Stomach (tissue), 9 donors: Measurements from ENCODE around the gene ASH1L. TPM values are rescaled to one million over a fixed set of nuclear protein-coding genes. Genes with fewer than 3 reads are reported as not detected.

ENCODE experiments used
- DNase-seq, 2 donors: peaks; one replicate each; pipeline versions ENCODE4 v3.0.0 to v3.0.0-alpha.2; 2013 to 2019
- H3K27ac ChIP-seq, 5 donors: fragments of 200-600 bp in 4 of 5; sonication (generic) in 4 of 5; one replicate each; pipeline ENCODE4 v1.5.1; 2013 to 2019; ENCODE audit warnings: mild to moderate bottlenecking in 1 of 5, moderate library complexity in 1 of 5
- H3K27me3 ChIP-seq, 3 donors: fragments of 200-600 bp; sonication (generic); one replicate each; pipeline ENCODE4 v1.5.1; 2017 to 2019; ENCODE audit warnings: mixed run types in 1 of 3
- H3K36me3 ChIP-seq, 4 donors: fragments of 200-600 bp; sonication (generic); 1 replicate in 3 of 4; 2 replicates in 1 of 4; pipeline ENCODE4 v1.5.1; 2016 to 2019
- H3K4me1 ChIP-seq, 4 donors: fragments of 200-600 bp; sonication (generic); one replicate each; pipeline ENCODE4 v1.5.1; 2016 to 2019
- H3K4me3 ChIP-seq, 4 donors: fragments of 200-600 bp; sonication (generic) in 3 of 4; one replicate each; pipeline ENCODE4 v1.5.1; 2016 to 2019; ENCODE audit warnings: mild to moderate bottlenecking in 1 of 4
- H3K9me3 ChIP-seq, 4 donors: fragments of 200-600 bp; sonication (generic); one replicate each; pipeline ENCODE4 v1.5.1; 2016 to 2019
- EP300 ChIP-seq: sonication (generic); formaldehyde crosslinking; IDR thresholded peaks from one replicate; pipeline ENCODE4 v1.6.1; 2017; ENCODE audit warnings: antibody characterized with exemption
- POLR2A ChIP-seq, 4 donors: fragments of 450-650 bp; IDR thresholded peaks; one replicate each; pipeline ENCODE4 v1.6.1; 2016; ENCODE audit warnings: antibody characterized with exemption in 4 of 4, control low read depth in 2 of 4, mild to moderate bottlenecking in 1 of 4, moderate library complexity in 1 of 4
- POLR2AphosphoS5 ChIP-seq, 3 donors: sonication (generic); formaldehyde crosslinking; IDR thresholded peaks; one replicate each; pipeline ENCODE4 v1.6.1; 2016; ENCODE audit warnings: antibody characterized with exemption in 3 of 3
- WGBS, 5 donors: extraction: QIAGEN DNeasy Blood & Tissue Kit in 3 of 5; methylation state at CpG; one replicate each; pipeline versions ENCODE4 v1.1.5 to v1.1.7; 2013 to 2018; 5-methylcytosine and 5-hydroxymethylcytosine counted together
- intact Hi-C: fragments of 100-400 bp; cut with DNase I; formaldehyde crosslinking; loops from one replicate; pipeline ENCODE4 v1.15.1; 2023; ENCODE audit warnings: low total_unique reads
- polyA plus RNA-seq, 3 donors: library from polyadenylated mRNA; stranded (reverse); fragments of 200-250 nt; gene quantifications; one replicate each; pipeline ENCODE4 v1.2.3, GENCODE V29; 2013
- total RNA-seq, 5 donors: library from RNA; depleted of rRNA; stranded (reverse); fragments of >200 nt; gene quantifications; one replicate each; pipeline versions ENCODE4 v1.1.0 to v1.2.3, GENCODE V29; 2014 to 2016
- TF ChIP-seq, protein P1 (sequence below), 7 experiments: fragments of 450-650 bp in 4 of 7; fragments of 200-600 bp in 3 of 7; sonication (generic) in 3 of 7; IDR thresholded peaks; one replicate each; pipeline ENCODE4 v1.5.1; 2016 to 2019; ENCODE audit warnings: antibody characterized with exemption in 7 of 7, control low read depth in 2 of 7, mild to moderate bottlenecking in 1 of 7
- donor health status: healthy with polysubstance abuse.
- donor health status: Bipolar disorder and iron deficiency.
- donor health status: healthy.

Gene ASH1L
- total and polyA plus RNA-seq, 8 donors = 3.0 to 69.4 (median 34.3) TPM

DNA sequence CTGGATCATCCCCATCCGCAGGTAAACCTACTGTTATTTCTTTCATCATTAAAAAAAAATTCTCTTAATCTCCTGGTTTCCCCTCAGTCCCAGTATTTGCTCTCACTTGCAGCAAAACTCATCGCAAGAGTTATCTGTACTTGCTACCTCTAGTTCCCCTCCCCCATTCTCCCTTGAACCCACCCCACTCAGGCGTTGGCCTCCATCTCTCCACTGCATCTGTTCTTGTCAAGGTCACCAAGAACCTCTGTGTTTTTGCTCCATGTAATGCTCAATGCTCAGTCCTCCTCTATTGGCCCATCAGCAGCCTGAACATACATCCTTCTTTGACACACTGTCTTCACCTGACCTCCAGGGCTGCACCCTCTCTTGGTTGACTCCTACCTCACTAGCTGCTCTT, 265.9 kb downstream of the ASH1L start:
- H3K9me3 ChIP-seq = no peaks in the 10 kb centered on the region
- peaks cover 13 to 51% (median 27%) of the 10 kb centered on the region in 3 donors for H3K27me3 ChIP-seq
- DNase-seq = no peak
- H3K36me3 ChIP-seq = no peaks in the 10 kb centered on the region
- peaks cover 7 to 12% (median 9%) of the 10 kb centered on the region in 4 donors for H3K4me1 ChIP-seq
- WGBS, 5 donors = 69 to 88% (median 86%) methylated on average over 3 of the region's 3 CpGs
- no peak overlapping the region for H3K4me3 ChIP-seq
- TF ChIP-seq POLR2AphosphoS5 (IDR thresholded peaks at IDR 0.05) = no peak
- TF ChIP-seq, protein P1, sequence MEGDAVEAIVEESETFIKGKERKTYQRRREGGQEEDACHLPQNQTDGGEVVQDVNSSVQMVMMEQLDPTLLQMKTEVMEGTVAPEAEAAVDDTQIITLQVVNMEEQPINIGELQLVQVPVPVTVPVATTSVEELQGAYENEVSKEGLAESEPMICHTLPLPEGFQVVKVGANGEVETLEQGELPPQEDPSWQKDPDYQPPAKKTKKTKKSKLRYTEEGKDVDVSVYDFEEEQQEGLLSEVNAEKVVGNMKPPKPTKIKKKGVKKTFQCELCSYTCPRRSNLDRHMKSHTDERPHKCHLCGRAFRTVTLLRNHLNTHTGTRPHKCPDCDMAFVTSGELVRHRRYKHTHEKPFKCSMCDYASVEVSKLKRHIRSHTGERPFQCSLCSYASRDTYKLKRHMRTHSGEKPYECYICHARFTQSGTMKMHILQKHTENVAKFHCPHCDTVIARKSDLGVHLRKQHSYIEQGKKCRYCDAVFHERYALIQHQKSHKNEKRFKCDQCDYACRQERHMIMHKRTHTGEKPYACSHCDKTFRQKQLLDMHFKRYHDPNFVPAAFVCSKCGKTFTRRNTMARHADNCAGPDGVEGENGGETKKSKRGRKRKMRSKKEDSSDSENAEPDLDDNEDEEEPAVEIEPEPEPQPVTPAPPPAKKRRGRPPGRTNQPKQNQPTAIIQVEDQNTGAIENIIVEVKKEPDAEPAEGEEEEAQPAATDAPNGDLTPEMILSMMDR (IDR thresholded peaks at IDR 0.05) = no peak
- no peak for TF ChIP-seq POLR2A (IDR thresholded peaks at IDR 0.05)
- TF ChIP-seq EP300 = no peak
- no peak overlapping the region for H3K27ac ChIP-seq
- intact Hi-C loops = no loop called here

DNA sequence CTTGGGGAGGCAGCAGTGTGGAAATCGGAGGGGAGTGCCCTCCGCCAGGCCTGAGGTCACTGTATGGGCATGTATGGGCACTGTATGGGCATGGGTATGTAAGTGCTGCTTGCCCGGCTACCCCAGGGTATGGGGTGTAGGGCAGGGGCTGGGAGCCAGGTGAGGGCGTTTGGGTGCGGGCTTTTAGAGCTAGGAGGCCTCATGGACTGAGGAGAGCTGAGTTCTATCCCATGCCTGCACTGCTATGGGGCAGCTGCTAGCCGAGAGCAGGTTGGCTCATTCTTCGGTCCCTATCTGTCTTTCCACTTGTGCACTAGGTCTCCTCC, 266.7 kb downstream of the ASH1L start:
- no peaks in the 10 kb centered on the region for H3K9me3 ChIP-seq
- TF ChIP-seq, protein P1 (IDR thresholded peaks at IDR 0.05) = no peak
- TF ChIP-seq POLR2A (IDR thresholded peaks at IDR 0.05) = no peak
- no peak for TF ChIP-seq POLR2AphosphoS5 (IDR thresholded peaks at IDR 0.05)
- TF ChIP-seq EP300 = no peak
- WGBS, 5 donors = 82 to 88% (median 87%) methylated on average over 4 to 7 of the region's 7 CpGs
- no peak overlapping the region for H3K27ac ChIP-seq
- peaks cover 13 to 53% (median 27%) of the 10 kb centered on the region in 3 donors for H3K27me3 ChIP-seq
- DNase-seq = no peak
- intact Hi-C loops = no loop called here
- H3K4me1 ChIP-seq = peaks cover 7 to 12% (median 9%) of the 10 kb centered on the region in 4 donors
- H3K4me3 ChIP-seq = no peak overlapping the region
- no peaks in the 10 kb centered on the region for H3K36me3 ChIP-seq

DNA sequence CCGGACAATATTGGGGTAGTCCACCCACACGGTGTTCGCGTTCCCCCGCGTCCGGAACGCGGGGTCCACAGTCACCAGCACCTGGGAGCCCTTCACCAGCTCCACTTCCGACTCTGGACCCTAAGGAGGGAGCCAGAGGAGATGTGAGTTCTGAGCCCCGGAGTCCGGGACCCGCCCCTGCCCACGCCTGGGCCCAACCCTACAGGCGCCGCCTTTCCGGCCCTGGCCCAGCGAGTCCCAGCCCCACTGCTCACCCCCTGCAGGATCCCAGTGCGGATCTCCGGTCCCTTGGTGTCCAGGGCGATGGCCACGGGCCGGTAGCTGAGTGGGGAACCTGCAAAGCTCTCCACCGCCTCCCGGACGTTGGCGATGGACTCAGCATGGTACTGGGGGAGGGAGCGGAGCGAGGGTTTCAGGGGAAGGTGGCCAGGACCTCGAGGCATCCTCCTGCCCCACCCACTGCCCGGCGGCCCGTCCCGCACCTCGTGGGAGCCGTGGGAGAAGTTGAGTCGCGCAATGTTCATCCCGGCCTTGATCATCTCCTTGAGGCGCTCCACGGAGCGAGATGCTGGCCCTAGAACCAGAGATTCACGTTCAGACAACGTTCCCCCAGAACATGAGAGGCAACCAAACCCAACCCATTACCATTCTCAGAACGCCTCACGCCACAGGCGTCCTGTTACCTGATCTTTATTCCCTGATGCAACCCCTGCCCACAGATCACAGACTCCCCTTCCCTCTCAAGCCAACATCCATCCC, 267.2 kb downstream of the ASH1L start:
- Histone ChIP-seq H3K36me3 (no peaks in the 10 kb centered on the region), H3K27me3 (peaks cover 13 to 53% (median 27%) of the 10 kb centered on the region in 3 donors), H3K9me3 (no peaks in the 10 kb centered on the region), H3K27ac (no peak overlapping the region), H3K4me1 (peaks cover 7 to 12% (median 9%) of the 10 kb centered on the region in 4 donors), H3K4me3 (peak overlapping the region in 3 of 4 donors; percentile 13 to 27 (median 23))
- no peak for DNase-seq
- WGBS, 5 donors = 9 to 20% (median 15%) methylated on average over 22 to 47 of the region's 47 CpGs
- TF ChIP-seq, protein P1 (IDR thresholded peaks at IDR 0.05) = no peak
- TF ChIP-seq POLR2AphosphoS5 (IDR thresholded peaks at IDR 0.05) = no peak
- TF ChIP-seq EP300 = no peak
- TF ChIP-seq POLR2A (IDR thresholded peaks at IDR 0.05) = no peak
- intact Hi-C loops = no loop called here

DNA sequence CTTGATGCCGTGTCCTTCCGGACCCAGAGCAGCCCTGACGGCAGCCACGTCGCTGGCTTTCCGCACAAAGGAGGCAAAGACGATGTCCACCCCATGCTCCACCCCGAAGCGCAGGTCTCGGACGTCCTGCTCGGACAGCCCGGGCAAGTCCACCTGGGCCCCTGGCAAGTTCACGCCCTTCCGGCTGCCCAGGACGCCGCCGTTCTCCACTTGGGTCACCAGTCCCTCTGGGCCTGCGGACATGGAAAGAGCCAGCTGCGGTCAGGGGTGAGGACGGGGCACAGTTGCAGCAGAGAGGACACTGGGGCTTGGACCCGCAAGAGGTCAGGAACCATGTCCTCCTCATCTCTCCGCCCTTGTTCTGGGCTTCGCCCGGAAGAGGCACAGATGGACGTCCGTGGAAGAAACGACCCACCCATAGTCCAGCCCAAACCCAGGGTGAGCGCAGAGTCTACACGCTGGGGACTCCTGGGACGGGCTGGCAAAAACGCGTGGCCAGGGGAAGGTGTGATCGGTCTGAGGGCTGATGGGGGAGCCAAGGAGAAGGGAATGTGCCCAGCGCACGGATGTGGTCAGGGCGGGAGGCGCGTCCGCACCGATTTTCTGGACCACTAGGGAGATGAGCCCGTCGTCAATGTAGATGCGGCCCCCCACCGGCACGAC, 268.0 kb downstream of the ASH1L start:
- no peak overlapping the region for H3K27ac ChIP-seq
- H3K9me3 ChIP-seq = no peaks in the 10 kb centered on the region
- H3K4me3 ChIP-seq = peak overlapping the region in 3 of 4 donors; percentile 13 to 27 (median 23)
- no peaks in the 10 kb centered on the region for H3K36me3 ChIP-seq
- WGBS, 5 donors = 27 to 38% (median 29%) methylated on average over 44 to 46 of the region's 46 CpGs
- DNase-seq = no peak
- peaks cover 7 to 12% (median 9%) of the 10 kb centered on the region in 4 donors for H3K4me1 ChIP-seq
- intact Hi-C loops = no loop called here
- peaks cover 13 to 53% (median 27%) of the 10 kb centered on the region in 3 donors for H3K27me3 ChIP-seq
- no peak for TF ChIP-seq POLR2AphosphoS5 (IDR thresholded peaks at IDR 0.05)
- TF ChIP-seq, protein P1 (IDR thresholded peaks at IDR 0.05) = no peak
- no peak for TF ChIP-seq POLR2A (IDR thresholded peaks at IDR 0.05)
- TF ChIP-seq EP300 = no peak
